Coronary artery (tissue), 2 donors: Measurements from ENCODE around the gene CCDC8.

Source experiments
- DNase-seq: peaks from one replicate; pipeline ENCODE4 v3.0.0-alpha.2; 2017; ENCODE audit warnings: low spot score
- H3K27ac ChIP-seq, 2 donors: fragments of 200-600 bp; sonication (generic); one replicate each; pipeline ENCODE4 v1.5.1; 2016 to 2019
- H3K4me3 ChIP-seq: fragments of 200-600 bp; sonication (generic); 2 replicates; pipeline ENCODE4 v1.5.1; 2016; ENCODE audit warnings: mild to moderate bottlenecking, moderate library complexity
- CTCF ChIP-seq: fragments of 200-600 bp; sonication (generic); IDR thresholded peaks from one replicate; pipeline ENCODE4 v1.5.1; 2019; ENCODE audit warnings: antibody characterized with exemption

The CCDC8 gene

DNA sequence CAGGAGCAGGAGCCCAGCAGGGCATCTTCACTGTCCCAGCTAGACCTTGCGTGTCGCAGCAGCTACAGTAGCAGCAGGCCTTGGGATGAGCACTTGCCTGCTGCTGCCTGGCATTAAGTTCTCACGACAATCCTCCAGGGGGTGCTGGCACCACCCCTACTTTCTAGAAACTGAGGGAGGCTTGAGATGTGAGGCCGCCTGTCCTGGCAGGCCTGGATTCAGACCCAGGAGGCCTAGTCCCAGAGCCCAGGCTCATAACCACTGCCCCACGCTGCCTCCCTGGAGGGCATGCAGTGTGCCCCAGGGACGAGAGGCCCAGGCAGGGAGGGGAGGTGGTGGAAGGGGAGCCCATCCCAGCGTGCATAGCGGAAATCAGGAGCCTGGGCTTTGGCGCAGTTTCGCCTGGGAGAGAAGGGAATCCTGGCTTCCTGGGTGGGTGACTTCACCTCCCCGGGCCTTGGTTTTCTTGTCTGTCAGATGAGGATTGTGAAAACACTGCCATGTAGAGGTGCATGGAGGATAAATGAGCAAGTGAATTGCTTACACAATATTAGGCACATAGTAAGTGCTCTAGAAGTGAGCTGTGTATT lies 40.4 kb downstream of the CCDC8 start:
- TF ChIP-seq CTCF, result no peak
- Histone ChIP-seq H3K27ac (peak overlapping the region; percentile 51 to 74), H3K4me3 (no peak overlapping the region)
- DNase-seq, result peak; percentile 72

DNA sequence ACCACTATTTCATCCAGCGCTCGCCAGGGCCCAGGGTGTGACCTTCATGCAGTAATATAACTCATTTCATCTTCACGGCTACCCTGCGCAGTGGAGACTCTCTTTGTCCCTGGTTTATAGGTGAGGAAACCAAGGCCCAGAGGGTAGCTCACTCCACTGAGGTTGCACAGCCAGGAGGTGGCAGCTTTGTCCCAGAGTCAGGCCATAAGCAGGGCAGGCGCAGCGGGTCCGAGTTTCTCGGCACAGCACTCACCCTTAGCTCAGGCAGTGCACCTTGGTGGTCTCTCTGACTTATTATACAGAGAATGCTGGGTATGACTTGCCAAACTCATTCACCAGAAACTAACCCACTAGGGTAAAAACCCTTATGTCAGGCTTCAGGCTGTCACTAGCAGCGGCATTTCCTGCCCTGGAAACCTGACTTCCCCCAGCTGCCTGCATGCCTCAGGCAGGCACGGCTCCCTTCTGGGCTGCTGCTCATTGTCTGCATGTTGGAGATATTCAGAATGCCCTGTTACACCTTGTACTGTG lies 41.9 kb downstream of the CCDC8 start:
- Histone ChIP-seq H3K27ac (no peak overlapping the region), H3K4me3 (no peak overlapping the region)
- no peak for TF ChIP-seq CTCF
- peak; percentile 65 for DNase-seq

DNA sequence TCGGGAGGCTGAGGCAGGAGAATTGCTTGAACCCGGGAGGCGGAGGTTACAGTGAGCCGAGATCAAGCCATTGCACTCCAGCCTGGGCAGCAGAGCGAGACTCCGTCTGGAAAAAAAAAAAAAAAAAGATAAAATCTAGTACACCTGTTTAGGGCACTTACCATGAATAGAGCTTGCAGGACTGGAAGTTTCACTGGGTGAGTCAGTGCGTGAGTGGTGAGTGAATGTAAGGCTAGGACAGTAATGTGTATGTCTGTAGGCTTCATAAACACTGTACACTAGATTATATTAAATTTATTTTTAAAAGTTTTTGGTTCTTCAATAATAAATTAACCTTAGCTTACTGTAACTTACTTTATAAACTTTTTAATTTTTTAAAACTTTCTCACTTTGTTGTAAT lies 43.5 kb downstream of the CCDC8 start:
- no peak for DNase-seq
- H3K27ac ChIP-seq, result no peak overlapping the region
- TF ChIP-seq CTCF, result no peak
- no peak overlapping the region for H3K4me3 ChIP-seq

- no peak for TF ChIP-seq CTCF
- H3K4me3 ChIP-seq, result no peak overlapping the region
- DNase-seq, result peak; percentile 58
- no peak overlapping the region for H3K27ac ChIP-seq
Measured at GRCh38 chr19:46368116-46368515, 45.2 kb downstream of the CCDC8 start.

DNA sequence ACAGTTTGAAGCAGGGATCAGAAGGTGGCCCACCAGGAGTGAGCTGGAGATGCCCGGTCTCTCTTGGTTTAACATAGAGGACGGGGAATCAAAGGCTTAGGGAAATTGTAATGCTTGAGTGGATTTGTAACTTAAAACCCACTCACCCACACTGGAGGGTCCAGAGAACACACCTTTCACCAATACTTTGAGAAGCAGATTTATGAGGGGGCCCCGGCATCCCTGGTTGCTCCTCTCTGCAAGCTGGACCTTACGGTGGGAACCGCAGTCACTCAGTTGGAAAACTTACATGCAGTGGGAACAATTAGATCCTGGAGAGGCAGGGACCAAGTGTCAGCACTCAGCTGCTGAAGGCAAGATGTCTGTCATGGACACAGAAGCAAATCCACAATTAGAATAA lies 45.9 kb downstream of the CCDC8 start:
- TF ChIP-seq CTCF, result no peak
- Histone ChIP-seq H3K4me3 (no peak overlapping the region), H3K27ac (no peak overlapping the region)
- DNase-seq, result no peak

GRCh38 chr19:46366620-46367292 lies 46.6 kb downstream of the CCDC8 start:
- no peak overlapping the region for H3K27ac ChIP-seq
- peak; percentile 9 for DNase-seq
- TF ChIP-seq CTCF, result no peak
- H3K4me3 ChIP-seq, result no peak overlapping the region

DNA sequence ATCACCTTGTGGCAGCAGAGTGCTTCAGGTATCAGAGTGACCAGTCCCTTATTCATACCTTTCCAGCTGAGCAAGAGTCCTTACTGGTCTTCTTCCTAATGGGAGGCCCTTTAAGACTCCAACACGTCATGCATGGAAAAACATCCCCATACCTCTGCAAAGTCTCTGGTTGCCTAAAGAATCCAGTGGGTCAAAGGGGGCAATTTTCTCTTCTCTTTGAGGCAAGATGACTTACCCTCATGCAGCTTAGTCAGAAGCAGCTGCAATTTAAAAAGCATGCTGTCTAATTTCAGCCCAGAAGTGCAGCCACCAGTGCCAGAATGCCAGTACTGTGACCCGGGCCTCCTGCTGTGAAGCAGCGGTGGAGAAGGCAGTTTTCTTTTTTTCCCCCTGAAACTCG lies 47.8 kb downstream of the CCDC8 start:
- Histone ChIP-seq H3K27ac (no peak overlapping the region), H3K4me3 (no peak overlapping the region)
- peak; percentile 17 for DNase-seq
- no peak for TF ChIP-seq CTCF
